Epithelial cell of esophagus (primary cell): ENCODE results near the gene PCIF1.
"Not testable (repeated sequence)": the region's sequence is repeated elsewhere in the genome, so short reads cannot be mapped to it uniquely, and the experiment has no call there.

Experiments used
- DNase-seq: peaks from one replicate; pipeline ENCODE4 v3.0.0; 2010; ENCODE audit warnings: low read depth
- H3K4me3 ChIP-seq: 2 replicates; pipeline ENCODE4 v1.5.1; 2011; ENCODE audit warnings: mild to moderate bottlenecking, low read length, control low read depth
- CTCF ChIP-seq: IDR thresholded peaks from 2 replicates; pipeline ENCODE4 v1.5.1; 2011; ENCODE audit warnings: low read depth, mild to moderate bottlenecking, low read length, control low read depth, inconsistent platforms; ENCODE audit not compliant: insufficient read depth; ENCODE audit errors: missing control alignments

PCIF1 gene

GRCh38 chr20:45897289-45897688 lies 37.2 kb upstream of the PCIF1 start:
- DNase-seq = no peak
- no peak overlapping the region for H3K4me3 ChIP-seq
- no peak for TF ChIP-seq CTCF

- H3K4me3 ChIP-seq = no peak overlapping the region
- DNase-seq = no peak
- no peak for TF ChIP-seq CTCF
These were observed 36.8 kb upstream of the PCIF1 start for GRCh38 chr20:45897692-45898091.

GRCh38 chr20:45898285-45898684 lies 36.2 kb upstream of the PCIF1 start:
- no peak overlapping the region for H3K4me3 ChIP-seq
- no peak for DNase-seq
- no peak for TF ChIP-seq CTCF

GRCh38 chr20:45899046-45899835 lies 35.2 kb upstream of the PCIF1 start:
- DNase-seq = no peak
- H3K4me3 ChIP-seq = no peak overlapping the region
- no peak for TF ChIP-seq CTCF

- not testable (repeated sequence) for DNase-seq, H3K4me3 ChIP-seq
These were observed 33.2 kb upstream of the PCIF1 start for GRCh38 chr20:45901332-45901731.

GRCh38 chr20:45902199-45902701 lies 32.2 kb upstream of the PCIF1 start:
- no peak overlapping the region for H3K4me3 ChIP-seq
- no peak for DNase-seq
- no peak for TF ChIP-seq CTCF

- no peak overlapping the region for H3K4me3 ChIP-seq
- TF ChIP-seq CTCF = no peak
- no peak for DNase-seq
These were observed 29.6 kb upstream of the PCIF1 start for GRCh38 chr20:45904583-45905504.
